Measurements from ENCODE around the gene MS4A5. TPM values are rescaled to one million over a fixed set of nuclear protein-coding genes. Genes with fewer than 3 reads are reported as not detected.

The MS4A5 gene
- total RNA-seq, 2 experiments from 2014 or later, result not detected

DNA sequence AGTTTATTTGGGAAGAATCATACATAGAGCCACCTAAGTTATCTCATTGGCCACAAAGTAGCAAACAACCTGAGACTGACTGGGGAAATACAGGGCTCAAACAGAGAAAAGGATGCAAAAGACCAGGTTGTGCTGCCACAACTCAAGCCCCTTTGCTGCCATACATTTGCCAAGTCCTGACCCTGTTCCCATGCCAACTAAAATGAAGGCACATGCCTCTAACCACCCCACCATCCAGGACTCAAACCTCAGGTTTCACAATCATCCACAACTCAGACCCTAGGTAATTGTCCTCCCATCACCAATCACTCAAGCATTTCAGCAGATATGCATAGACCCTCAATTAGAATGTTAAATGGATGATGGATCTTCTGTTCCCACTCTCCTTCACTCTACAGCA lies 24.8 kb downstream of the MS4A5 start:
- DNase-seq, result no peak
- H3K9me3 Mint-ChIP-seq, result peaks cover 5% of the 10 kb centered on the region
- H3K36me3 Mint-ChIP-seq, result no peaks in the 10 kb centered on the region
- H3K27ac Mint-ChIP-seq, result peak overlapping the region; percentile 10
- H3K27me3 Mint-ChIP-seq, result peaks cover 5% of the 10 kb centered on the region
- H3K4me1 Mint-ChIP-seq, result peaks cover 5% of the 10 kb centered on the region
- no peak overlapping the region for H3K4me3 Mint-ChIP-seq

DNA sequence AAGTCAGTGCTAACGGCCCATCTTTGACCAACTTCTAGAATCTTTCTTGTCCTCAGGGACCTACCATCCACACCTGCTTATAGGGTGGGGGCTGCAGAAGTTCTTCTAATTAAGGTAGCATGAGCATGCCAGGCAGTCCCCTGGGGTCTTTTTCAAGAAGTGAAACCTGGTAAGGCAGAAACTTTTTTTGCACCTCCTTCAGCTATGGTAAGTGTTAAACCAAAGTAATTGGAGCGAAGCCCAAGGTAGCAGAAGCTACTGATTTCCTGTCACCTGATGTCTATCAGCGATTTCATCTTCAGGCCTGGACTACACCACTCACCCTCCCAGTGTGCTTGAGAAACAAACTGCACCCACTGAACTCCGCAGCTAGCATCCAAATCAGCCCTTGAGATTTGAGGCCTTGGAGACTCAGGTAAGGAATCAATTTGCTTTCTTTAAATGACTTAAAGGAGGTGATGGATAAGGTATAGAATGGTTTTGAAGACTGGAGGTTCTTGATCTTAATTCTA lies 26.2 kb downstream of the MS4A5 start, which contains the start of gene MS4A1:
Gene MS4A1, plus strand, starts transcription at position 317 of the 512 bp plus-strand sequence. CDS start 6,528 bp downstream, outside the sequence.
- Mint-ChIP-seq H3K4me3 (peak within 1 kb of the TSS; percentile 42), H3K36me3 (no peaks in the 10 kb centered on the region), H3K27me3 (peaks cover 5% of the 10 kb centered on the region), H3K9me3 (peaks cover under 1% of the 10 kb centered on the region), H3K4me1 (peaks cover 5% of the 10 kb centered on the region), H3K27ac (no peak within 1 kb of the TSS)
- no peak for DNase-seq

DNA sequence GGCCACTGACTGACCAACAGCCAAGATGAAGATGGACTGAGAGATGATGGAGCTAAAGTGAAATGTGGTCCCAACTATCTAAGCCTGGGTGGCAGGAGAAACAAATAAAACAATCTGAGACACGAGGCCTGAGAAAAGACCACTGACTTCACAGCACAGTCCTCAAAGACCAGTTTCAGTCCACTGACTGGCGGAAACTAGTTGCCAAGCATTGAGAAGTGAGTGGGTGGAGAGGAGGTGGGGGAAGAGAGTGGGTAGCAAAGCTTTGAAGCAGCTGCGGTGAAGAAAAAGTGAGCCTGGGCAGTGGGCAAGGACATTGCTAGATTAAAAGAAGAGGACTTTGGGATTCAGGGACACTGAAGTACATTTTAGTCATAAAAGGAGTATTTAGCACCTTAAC lies 28.2 kb downstream of the MS4A5 start:
- no peak for DNase-seq
- H3K36me3 Mint-ChIP-seq, result no peaks in the 10 kb centered on the region

DNA sequence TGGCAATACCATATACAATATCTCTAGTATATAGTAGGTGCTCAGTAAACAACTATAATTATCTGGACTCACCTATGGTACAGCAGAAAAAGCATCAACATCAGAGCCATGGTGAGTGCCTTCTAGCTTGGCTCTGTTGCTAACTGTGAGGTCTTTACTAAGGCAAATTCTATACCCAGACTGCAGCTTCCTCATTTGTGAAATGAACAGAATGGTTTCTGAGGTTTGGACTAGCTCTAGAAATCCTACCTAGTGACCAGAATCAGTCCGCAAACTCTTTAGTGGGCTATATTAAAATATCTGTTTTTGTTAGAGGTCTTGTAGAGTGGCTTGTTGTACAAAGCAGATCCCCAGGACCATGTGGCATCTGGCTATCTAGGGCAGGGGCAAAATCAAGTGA lies 30.0 kb downstream of the MS4A5 start:
- Mint-ChIP-seq H3K36me3 (no peaks in the 10 kb centered on the region), H3K27me3 (peaks cover 10% of the 10 kb centered on the region), H3K4me3 (no peak overlapping the region), H3K27ac (no peak overlapping the region), H3K4me1 (peaks cover 7% of the 10 kb centered on the region), H3K9me3 (no peaks in the 10 kb centered on the region)
- no peak for DNase-seq

More for the DNA sequence above, 28.2 kb downstream of the MS4A5 start:
- no peaks in the 10 kb centered on the region for H3K9me3 Mint-ChIP-seq
- H3K27me3 Mint-ChIP-seq, result peaks cover 5% of the 10 kb centered on the region
- H3K27ac Mint-ChIP-seq, result no peak overlapping the region
- peaks cover 5% of the 10 kb centered on the region for H3K4me1 Mint-ChIP-seq
- H3K4me3 Mint-ChIP-seq, result peak overlapping the region; percentile 19

DNA sequence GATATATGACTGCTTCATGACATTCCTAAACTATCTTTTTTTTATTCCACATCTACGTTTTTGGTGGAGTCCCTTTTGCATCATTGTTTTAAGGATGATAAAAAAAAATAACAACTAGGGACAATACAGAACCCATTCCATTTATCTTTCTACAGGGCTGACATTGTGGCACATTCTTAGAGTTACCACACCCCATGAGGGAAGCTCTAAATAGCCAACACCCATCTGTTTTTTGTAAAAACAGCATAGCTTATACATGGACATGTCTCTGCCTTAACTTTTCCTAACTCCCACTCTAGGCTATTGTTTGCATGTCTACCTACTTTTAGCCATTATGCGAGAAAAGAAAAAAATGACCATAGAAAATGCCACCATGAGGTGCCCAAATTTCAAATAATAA lies 39.5 kb downstream of the MS4A5 start:
- no peak for DNase-seq
- Mint-ChIP-seq H3K27me3 (peaks cover 41% of the 10 kb centered on the region), H3K4me3 (no peak overlapping the region), H3K27ac (no peak overlapping the region), H3K4me1 (no peaks in the 10 kb centered on the region), H3K36me3 (no peaks in the 10 kb centered on the region), H3K9me3 (no peaks in the 10 kb centered on the region)

DNA sequence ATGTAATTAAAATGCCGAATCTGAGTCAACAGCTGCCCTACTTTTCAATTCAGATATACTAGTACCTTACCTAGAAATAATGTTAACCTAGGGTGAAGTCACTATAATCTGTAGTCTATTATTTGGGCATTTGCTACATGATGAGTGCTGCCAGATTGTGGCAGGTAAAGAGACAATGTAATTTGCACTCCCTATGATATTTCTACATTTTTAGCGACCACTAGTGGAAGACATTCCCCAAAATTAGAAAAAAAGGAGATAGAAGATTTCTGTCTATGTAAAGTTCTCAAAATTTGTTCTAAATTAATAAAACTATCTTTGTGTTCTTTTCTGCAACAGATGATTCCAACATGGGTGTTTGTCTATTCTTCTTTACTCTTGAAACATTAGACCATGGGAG lies 40.4 kb downstream of the MS4A5 start:
- no peaks in the 10 kb centered on the region for H3K4me1 Mint-ChIP-seq
- H3K36me3 Mint-ChIP-seq, result no peaks in the 10 kb centered on the region
- H3K27me3 Mint-ChIP-seq, result peaks cover 32% of the 10 kb centered on the region
- no peak for DNase-seq
- no peak overlapping the region for H3K27ac Mint-ChIP-seq
- H3K4me3 Mint-ChIP-seq, result no peak overlapping the region
- peaks cover 3% of the 10 kb centered on the region for H3K9me3 Mint-ChIP-seq

DNA sequence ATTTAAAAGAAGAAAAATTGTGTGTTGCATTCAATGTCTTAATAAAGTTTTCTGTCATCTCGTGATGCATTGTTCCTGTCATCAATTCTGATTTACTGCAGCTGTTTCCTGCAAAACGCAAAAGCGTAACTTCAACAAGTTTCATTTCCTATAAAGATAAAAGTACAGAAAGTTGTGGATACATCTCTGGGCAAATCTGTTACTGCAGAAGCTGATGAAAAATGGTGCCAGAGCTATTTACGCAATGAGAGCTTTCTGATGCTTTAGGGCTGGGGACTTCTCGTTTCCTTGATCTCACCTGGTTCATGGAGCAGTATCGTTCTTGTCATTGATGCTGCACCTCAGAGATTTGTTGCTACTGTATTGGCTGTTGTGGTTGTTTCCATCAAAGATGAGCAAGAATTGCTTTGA lies 47.7 kb downstream of the MS4A5 start:
- peaks cover 4% of the 10 kb centered on the region for H3K4me1 Mint-ChIP-seq
- no peak overlapping the region for H3K27ac Mint-ChIP-seq
- H3K4me3 Mint-ChIP-seq, result no peak overlapping the region
- peaks cover 4% of the 10 kb centered on the region for H3K9me3 Mint-ChIP-seq
- DNase-seq, result no peak
- H3K27me3 Mint-ChIP-seq, result peaks cover 6% of the 10 kb centered on the region
- H3K36me3 Mint-ChIP-seq, result no peaks in the 10 kb centered on the region

DNA sequence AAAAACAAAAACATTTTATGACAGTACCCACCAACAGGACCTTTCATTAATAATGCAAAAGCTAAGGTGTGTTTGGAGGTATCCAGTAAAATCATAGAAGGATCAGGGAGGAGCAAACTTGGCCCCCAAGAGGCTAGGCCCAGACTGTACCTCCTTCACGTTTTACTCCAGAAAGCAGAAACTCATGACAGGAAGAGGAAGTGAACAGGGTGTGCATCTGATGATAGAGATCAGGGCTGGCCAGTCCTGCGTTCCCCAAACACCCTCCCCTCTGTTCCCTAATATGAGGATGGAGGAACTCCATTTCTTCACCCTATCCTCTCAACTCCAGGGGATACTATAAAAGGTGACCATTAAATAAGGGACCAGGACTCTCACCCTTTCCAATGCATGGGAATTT lies 53.0 kb downstream of the MS4A5 start:
- Mint-ChIP-seq H3K27me3 (no peaks in the 10 kb centered on the region), H3K9me3 (no peaks in the 10 kb centered on the region)

DNA sequence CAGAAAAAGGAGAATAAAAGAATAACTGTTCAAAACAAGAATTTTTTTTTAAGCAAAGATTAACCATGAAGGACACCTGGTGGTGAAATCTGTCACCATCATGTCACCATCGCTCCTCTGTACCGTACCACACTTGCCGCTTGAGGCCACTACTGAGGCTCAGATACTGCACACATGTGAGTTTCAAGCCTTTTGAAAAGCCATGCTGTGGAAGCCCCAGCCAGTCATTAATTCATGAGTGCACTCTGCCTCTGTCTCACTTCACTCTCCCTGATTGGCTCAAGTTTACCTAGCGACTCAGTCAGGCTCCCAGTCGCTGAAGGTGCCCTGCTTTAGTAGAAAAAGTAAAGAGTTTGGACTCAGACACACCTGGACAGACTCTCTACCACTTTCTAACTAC lies 56.6 kb downstream of the MS4A5 start:
- H3K4me1 Mint-ChIP-seq, result peaks cover 6% of the 10 kb centered on the region
- no peaks in the 10 kb centered on the region for H3K36me3 Mint-ChIP-seq
- no peak for DNase-seq
- peaks cover 4% of the 10 kb centered on the region for H3K27me3 Mint-ChIP-seq
- H3K27ac Mint-ChIP-seq, result no peak overlapping the region
- H3K4me3 Mint-ChIP-seq, result no peak overlapping the region
- no peaks in the 10 kb centered on the region for H3K9me3 Mint-ChIP-seq

More for the DNA sequence above, 53.0 kb downstream of the MS4A5 start:
- H3K27ac Mint-ChIP-seq, result no peak overlapping the region
- H3K4me3 Mint-ChIP-seq, result no peak overlapping the region
- no peaks in the 10 kb centered on the region for H3K36me3 Mint-ChIP-seq
- peaks cover 6% of the 10 kb centered on the region for H3K4me1 Mint-ChIP-seq
- DNase-seq, result no peak

DNA sequence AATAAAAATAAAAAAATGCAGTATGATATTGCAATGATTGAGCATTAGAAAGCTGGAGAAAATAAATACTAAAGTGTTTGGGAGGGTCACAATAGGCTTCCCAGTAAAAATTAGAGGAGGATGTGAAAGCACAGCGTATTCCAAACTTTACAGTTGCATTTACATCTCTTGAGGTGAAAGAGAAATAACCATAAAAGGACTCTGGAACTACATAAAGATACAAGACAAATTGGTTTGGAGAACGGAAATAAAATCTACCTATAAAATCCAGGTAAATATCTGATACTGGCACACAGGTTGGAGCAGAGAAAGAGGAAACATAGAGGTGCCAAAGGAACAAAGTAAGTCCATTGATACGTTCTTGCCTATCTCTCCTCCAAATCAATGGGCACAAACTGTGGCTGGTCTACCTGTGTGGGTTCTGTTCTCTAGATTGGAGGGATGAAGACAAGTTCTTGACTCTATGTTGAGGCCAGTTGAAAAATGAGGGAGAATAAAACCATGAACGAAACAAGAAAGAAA lies 63.2 kb downstream of the MS4A5 start, which contains the start of gene MS4A12:
Gene MS4A12, plus strand, starts transcription at position 291 of the 522 bp plus-strand sequence. CDS start 4,541 bp downstream, outside the sequence.
- H3K27me3 Mint-ChIP-seq, result peaks cover 28% of the 10 kb centered on the region
- no peak within 1 kb of the TSS for H3K27ac Mint-ChIP-seq
- DNase-seq, result no peak
- no peaks in the 10 kb centered on the region for H3K4me1 Mint-ChIP-seq
- H3K4me3 Mint-ChIP-seq, result no peak within 1 kb of the TSS
- H3K36me3 Mint-ChIP-seq, result no peaks in the 10 kb centered on the region
- no peaks in the 10 kb centered on the region for H3K9me3 Mint-ChIP-seq

DNA sequence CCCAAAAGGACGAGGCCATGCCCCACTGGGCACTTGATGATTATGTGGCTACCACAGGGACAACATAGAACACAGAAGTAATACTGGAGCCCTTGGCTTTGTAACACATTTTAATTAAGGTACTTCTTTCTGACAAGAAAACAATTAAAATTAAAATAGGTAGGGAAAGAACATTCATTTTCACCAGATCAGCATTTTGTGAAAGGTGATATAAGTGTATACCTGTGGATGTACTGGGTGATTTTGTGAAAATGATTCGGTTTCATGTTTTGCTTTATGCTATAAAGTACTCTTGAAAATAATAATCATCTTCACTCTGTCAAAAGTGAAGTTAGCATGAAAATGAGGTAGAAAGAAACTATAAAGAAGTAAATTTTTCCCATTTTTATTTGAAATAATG lies 64.1 kb downstream of the MS4A5 start:
- no peak for DNase-seq
- Mint-ChIP-seq H3K4me1 (no peaks in the 10 kb centered on the region), H3K9me3 (no peaks in the 10 kb centered on the region), H3K27me3 (peaks cover 33% of the 10 kb centered on the region), H3K27ac (no peak overlapping the region), H3K36me3 (no peaks in the 10 kb centered on the region), H3K4me3 (no peak overlapping the region)

Other genes with a start within 250 kb of the MS4A5 start
- not detected for gene MS4A6A, start 246.5 kb upstream of the MS4A5 start, total RNA-seq
- gene MS4A4E, start 186.4 kb upstream of the MS4A5 start, total RNA-seq, result not detected
- gene MS4A4A, start 148.9 kb upstream of the MS4A5 start, total RNA-seq, result not detected
- not detected for gene MS4A6E, start 102.3 kb upstream of the MS4A5 start, total RNA-seq
- under 1 TPM in 1 of 2 experiments, not detected in 1; 0.41 TPM for gene MS4A7, start 51.0 kb upstream of the MS4A5 start, total RNA-seq
- gene MS4A14, start 33.1 kb upstream of the MS4A5 start, total RNA-seq, result not detected
- 1 to 10 TPM; 7.1 to 7.3 TPM for gene MS4A1, start 26.3 kb downstream of the MS4A5 start, total RNA-seq
- gene MS4A12, start 63.2 kb downstream of the MS4A5 start, total RNA-seq, result not detected
- not detected for gene MS4A13, start 85.8 kb downstream of the MS4A5 start, total RNA-seq

Measured in activated naive CD8-positive, alpha-beta T cell treated with anti-CD3 and anti-CD28 coated beads for 36 hours (primary cell).